HCT116 (cell line): Measurements from ENCODE around the gene CPA5. TPM values are rescaled to one million over a fixed set of nuclear protein-coding genes. Genes with fewer than 3 reads are reported as not detected.

Experiments used
- ATAC-seq: fragments of 200-7000 bp; cut with Tn5 transposase; 2 replicates; pipeline ENCODE4 v1.9.1; 2020; ENCODE audit warnings: mild to moderate bottlenecking, moderate library complexity
- BruUV-seq: library from RNA; stranded (reverse); fragments of 400-500 nt; replicated peaks from 2 replicates; lab custom pipeline; 2021; lab: Mats Ljungman, UMichigan
- CTCF ChIA-PET: fragments of 300-600 bp; sonication (Branson Sonifier 250); formaldehyde crosslinking; loops from one replicate; lab custom pipeline; 2021; ENCODE audit warnings: antibody characterized with exemption; lab: Charles Lee
- POLR2A ChIA-PET: fragments of 300-600, 350-600 bp; sonication (Branson Sonifier 250); formaldehyde crosslinking; loops from one replicate; lab custom pipeline; 2021; ENCODE audit warnings: antibody characterized with exemption; lab: Charles Lee
- RAD21 ChIA-PET, 2 experiments: fragments of 300-600 bp; sonication (Branson Sonifier 250); formaldehyde crosslinking; loops; one replicate each; lab custom pipeline; 2023; ENCODE audit warnings: low total read pairs in 2 of 2; ENCODE audit not compliant: uncharacterized antibody in 2 of 2, unreplicated experiment in 2 of 2, low non-redundant PET in 1 of 2; lab: Charles Lee
- DNase-seq: peaks from one replicate; pipeline ENCODE4 v3.0.0-alpha.2; 2010; ENCODE audit warnings: low read depth, low spot score
- H2AFZ ChIP-seq: fragments of 200-600 bp; shearing (Covaris generic), sonication (generic); 2 replicates; pipeline ENCODE4 v1.6.1; 2017; ENCODE audit warnings: low read depth, mixed run types, mixed read lengths, antibody characterized with exemption, low read length; ENCODE audit not compliant: poor library complexity, severe bottlenecking
- H3K27ac ChIP-seq: 2 replicates; pipeline ENCODE4 v1.5.1; 2012; ENCODE audit warnings: low read depth, low read length
- H3K27me3 ChIP-seq: fragments of 200-600 bp; sonication (generic); 2 replicates; pipeline ENCODE4 v1.6.1; 2016; ENCODE audit warnings: mixed run types, low read length, mixed read lengths; ENCODE audit not compliant: insufficient read depth
- H3K36me3 ChIP-seq, 2 experiments: fragments of 200-500 bp in 1 of 2; fragments of 200-600 bp in 1 of 2; sonication (Bioruptor generic) in 1 of 2; sonication (generic) in 1 of 2; 2 replicates each; pipeline versions ENCODE4 v1.5.1 to v1.6.1; 2014 to 2016; ENCODE audit warnings: low read length in 2 of 2, inconsistent platforms in 1 of 2, mixed read lengths in 1 of 2, mixed run types in 1 of 2; ENCODE audit not compliant: insufficient read depth in 2 of 2, control insufficient read depth in 1 of 2
- H3K4me1 ChIP-seq, 2 experiments: fragments of 200-600 bp in 1 of 2; sonication (generic) in 1 of 2; 2 replicates each; pipeline versions ENCODE4 v1.5.1 to v1.6.1; 2012 to 2017; ENCODE audit warnings: low read length in 2 of 2, inconsistent platforms in 1 of 2, mild to moderate bottlenecking in 1 of 2, mixed read lengths in 1 of 2, mixed run types in 1 of 2, moderate library complexity in 1 of 2; ENCODE audit not compliant: insufficient read depth in 2 of 2, control insufficient read depth in 1 of 2
- H3K4me2 ChIP-seq: fragments of 200-600 bp; sonication (generic); 2 replicates; pipeline ENCODE4 v1.6.1; 2017; ENCODE audit warnings: mixed run types, low read length, mixed read lengths
- H3K4me3 ChIP-seq, 2 experiments: fragments of 200-600 bp in 1 of 2; sonication (generic) in 1 of 2; replicated peaks in 1 of 2; 2 replicates each; pipeline ENCODE4 v1.5.1; 2011 to 2016; ENCODE audit warnings: low read length in 2 of 2, control low read depth in 1 of 2, low read depth in 1 of 2, mild to moderate bottlenecking in 1 of 2, mixed read lengths in 1 of 2, mixed run types in 1 of 2
- H3K79me2 ChIP-seq: fragments of 200-600 bp; sonication (generic); 2 replicates; pipeline ENCODE4 v1.6.1; 2017; ENCODE audit warnings: mild to moderate bottlenecking, mixed run types, low read length, moderate library complexity, mixed read lengths; ENCODE audit not compliant: insufficient read depth
- H3K9ac ChIP-seq: fragments of 200-600 bp; sonication (generic); 2 replicates; pipeline ENCODE4 v1.6.1; 2016; ENCODE audit warnings: low read length, mixed read lengths
- H3K9me2 ChIP-seq: fragments of 200-600 bp; sonication (generic), shearing (Covaris generic); 2 replicates; pipeline ENCODE4 v1.6.1; 2017; ENCODE audit warnings: mixed run types, mild to moderate bottlenecking, moderate library complexity; ENCODE audit not compliant: insufficient read depth
- H3K9me3 ChIP-seq, 2 experiments: fragments of 200-500 bp in 1 of 2; fragments of 200-600 bp in 1 of 2; sonication (Bioruptor generic) in 1 of 2; sonication (generic) in 1 of 2; 2 replicates each; pipeline ENCODE4 v1.6.1; 2014 to 2017; ENCODE audit warnings: low read length in 2 of 2, mixed read lengths in 2 of 2, inconsistent platforms in 1 of 2, low read depth in 1 of 2, mild to moderate bottlenecking in 1 of 2, mixed run types in 1 of 2, moderate library complexity in 1 of 2; ENCODE audit not compliant: control insufficient read depth in 1 of 2, insufficient read depth in 1 of 2
- H4K20me1 ChIP-seq: fragments of 200-600 bp; sonication (generic), shearing (Covaris generic); 2 replicates; pipeline ENCODE4 v1.6.1; 2017; ENCODE audit warnings: mixed run types, mild to moderate bottlenecking, moderate library complexity; ENCODE audit not compliant: insufficient read depth
- EGR1 ChIP-seq: IDR thresholded peaks from 2 replicates; pipeline ENCODE4 v1.6.1; 2012; ENCODE audit warnings: low read depth
- ELF1 ChIP-seq: IDR thresholded peaks from 2 replicates; pipeline ENCODE4 v1.6.1; 2012; ENCODE audit warnings: low read depth, borderline replicate concordance
- EZH2 ChIP-seq: fragments of 200-600 bp; sonication (generic); IDR thresholded peaks from 2 replicates; pipeline ENCODE4 v1.6.1; 2017; ENCODE audit warnings: antibody characterized with exemption, mixed run types
- JUND ChIP-seq: IDR thresholded peaks from 2 replicates; pipeline ENCODE4 v1.6.1; 2012
- POLR2A ChIP-seq: IDR thresholded peaks from 2 replicates; pipeline ENCODE4 v1.7.0; 2011; ENCODE audit warnings: borderline replicate concordance; ENCODE audit not compliant: insufficient read depth, insufficient read length; ENCODE audit errors: extremely low read depth
- POLR2AphosphoS5 ChIP-seq: IDR thresholded peaks from 2 replicates; pipeline ENCODE4 v1.6.1; 2011; ENCODE audit warnings: mild to moderate bottlenecking, low read depth, low read length, moderate library complexity
- SIN3A ChIP-seq: IDR thresholded peaks from 2 replicates; pipeline ENCODE4 v1.6.1; 2012; ENCODE audit warnings: low read depth
- SP1 ChIP-seq: IDR thresholded peaks from 2 replicates; pipeline ENCODE4 v1.6.1; 2012; ENCODE audit warnings: low read depth
- YY1 ChIP-seq: IDR thresholded peaks from 2 replicates; pipeline ENCODE4 v1.6.1; 2011; ENCODE audit warnings: low read length, low read depth, moderate library complexity, mild to moderate bottlenecking; ENCODE audit not compliant: insufficient replicate concordance; ENCODE audit errors: extremely low read depth
- ZFX ChIP-seq: fragments of 450-650 bp; IDR thresholded peaks from 2 replicates; pipeline ENCODE4 v1.6.1; 2017
- ZNF274 ChIP-seq: fragments of 200-500 bp; sonication (Bioruptor generic); IDR thresholded peaks from 2 replicates; pipeline ENCODE4 v1.6.1; 2014; ENCODE audit warnings: mild to moderate bottlenecking, low read depth, low read length, inconsistent platforms
- intact Hi-C: fragments of 100-400 bp; cut with micrococcal nuclease; formaldehyde crosslinking; loops from 2 replicates; pipeline ENCODE4 v1.10.0; 2022
- total RNA-seq: library from RNA; stranded (reverse); gene quantifications from one replicate; pipeline ENCODE4 v1.2.1, GENCODE V29; 2021; ENCODE audit not compliant: unreplicated experiment
- TF ChIP-seq, protein P1 (sequence below), 3 experiments: fragments of 200-600 bp in 1 of 3; sonication (generic) in 1 of 3; IDR thresholded peaks in 2 of 3; conservative IDR thresholded peaks in 1 of 3; 2 replicates each; pipeline ENCODE4 v1.5.1; 2012 to 2017; ENCODE audit warnings: low read depth in 2 of 3, low read length in 2 of 3, antibody characterized with exemption in 1 of 3, borderline replicate concordance in 1 of 3, control low read depth in 1 of 3, mild to moderate bottlenecking in 1 of 3, mixed read lengths in 1 of 3, mixed run types in 1 of 3, moderate library complexity in 1 of 3; ENCODE audit not compliant: insufficient read depth in 1 of 3
- TF ChIP-seq, protein P2 (sequence below): IDR thresholded peaks from 2 replicates; pipeline ENCODE4 v1.6.1; 2012
- TF ChIP-seq, protein P3 (sequence below): IDR thresholded peaks from 2 replicates; pipeline ENCODE4 v1.6.1; 2012
- TF ChIP-seq, protein P4 (sequence below): IDR thresholded peaks from 2 replicates; pipeline ENCODE4 v1.6.1; 2011; ENCODE audit warnings: mild to moderate bottlenecking, low read length, moderate library complexity; ENCODE audit not compliant: insufficient replicate concordance; ENCODE audit errors: extremely low read depth
- TF ChIP-seq, protein P5 (sequence below): IDR thresholded peaks from 2 replicates; pipeline ENCODE4 v1.6.1; 2012; ENCODE audit warnings: low read depth

CPA5 gene
- total RNA-seq, 1 experiment from 2014 or later = not detected

DNA sequence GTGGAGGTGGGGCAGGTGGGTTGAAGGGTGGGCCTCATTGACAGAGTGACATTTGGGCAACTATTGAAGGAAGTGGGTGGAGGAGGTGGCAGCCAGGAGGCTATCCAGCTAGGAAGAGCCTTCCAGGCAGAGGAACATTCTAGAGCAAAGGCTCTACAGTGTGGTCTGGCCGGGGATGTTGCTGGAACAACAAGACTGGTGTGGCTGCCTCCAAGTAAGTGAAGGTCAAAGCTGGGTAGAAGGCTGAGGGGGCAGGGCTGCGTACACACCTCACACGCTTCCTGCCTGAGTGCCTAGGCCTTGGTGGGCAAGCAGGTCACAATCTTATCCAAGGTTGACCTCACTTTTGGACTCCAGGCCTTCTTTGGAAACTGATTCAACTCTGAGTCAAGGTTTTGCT is 42.3 kb downstream of the CPA5 start:
- TF ChIP-seq ELF1 (no peak), ZFX (no peak), JUND (no peak), EZH2 (no peak), POLR2A (no peak), YY1 (no peak), EGR1 (no peak), ZNF274 (no peak), POLR2AphosphoS5 (no peak), SIN3A (no peak), SP1 (no peak)
- TF ChIP-seq, protein P1, sequence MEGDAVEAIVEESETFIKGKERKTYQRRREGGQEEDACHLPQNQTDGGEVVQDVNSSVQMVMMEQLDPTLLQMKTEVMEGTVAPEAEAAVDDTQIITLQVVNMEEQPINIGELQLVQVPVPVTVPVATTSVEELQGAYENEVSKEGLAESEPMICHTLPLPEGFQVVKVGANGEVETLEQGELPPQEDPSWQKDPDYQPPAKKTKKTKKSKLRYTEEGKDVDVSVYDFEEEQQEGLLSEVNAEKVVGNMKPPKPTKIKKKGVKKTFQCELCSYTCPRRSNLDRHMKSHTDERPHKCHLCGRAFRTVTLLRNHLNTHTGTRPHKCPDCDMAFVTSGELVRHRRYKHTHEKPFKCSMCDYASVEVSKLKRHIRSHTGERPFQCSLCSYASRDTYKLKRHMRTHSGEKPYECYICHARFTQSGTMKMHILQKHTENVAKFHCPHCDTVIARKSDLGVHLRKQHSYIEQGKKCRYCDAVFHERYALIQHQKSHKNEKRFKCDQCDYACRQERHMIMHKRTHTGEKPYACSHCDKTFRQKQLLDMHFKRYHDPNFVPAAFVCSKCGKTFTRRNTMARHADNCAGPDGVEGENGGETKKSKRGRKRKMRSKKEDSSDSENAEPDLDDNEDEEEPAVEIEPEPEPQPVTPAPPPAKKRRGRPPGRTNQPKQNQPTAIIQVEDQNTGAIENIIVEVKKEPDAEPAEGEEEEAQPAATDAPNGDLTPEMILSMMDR (IDR thresholded peaks at IDR 0.05 in 2 of 3, conservative IDR thresholded peaks at IDR 0.05 in 1 of 3; ENCODE audit: borderline replicate concordance in 1 of 3, insufficient read depth in 1 of 3, low read depth in 2 of 3, low read length in 2 of 3) = no peak
- TF ChIP-seq, protein P2, sequence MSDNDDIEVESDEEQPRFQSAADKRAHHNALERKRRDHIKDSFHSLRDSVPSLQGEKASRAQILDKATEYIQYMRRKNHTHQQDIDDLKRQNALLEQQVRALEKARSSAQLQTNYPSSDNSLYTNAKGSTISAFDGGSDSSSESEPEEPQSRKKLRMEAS = no peak
- TF ChIP-seq, protein P3, sequence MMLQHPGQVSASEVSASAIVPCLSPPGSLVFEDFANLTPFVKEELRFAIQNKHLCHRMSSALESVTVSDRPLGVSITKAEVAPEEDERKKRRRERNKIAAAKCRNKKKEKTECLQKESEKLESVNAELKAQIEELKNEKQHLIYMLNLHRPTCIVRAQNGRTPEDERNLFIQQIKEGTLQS = no peak
- TF ChIP-seq, protein P4, sequence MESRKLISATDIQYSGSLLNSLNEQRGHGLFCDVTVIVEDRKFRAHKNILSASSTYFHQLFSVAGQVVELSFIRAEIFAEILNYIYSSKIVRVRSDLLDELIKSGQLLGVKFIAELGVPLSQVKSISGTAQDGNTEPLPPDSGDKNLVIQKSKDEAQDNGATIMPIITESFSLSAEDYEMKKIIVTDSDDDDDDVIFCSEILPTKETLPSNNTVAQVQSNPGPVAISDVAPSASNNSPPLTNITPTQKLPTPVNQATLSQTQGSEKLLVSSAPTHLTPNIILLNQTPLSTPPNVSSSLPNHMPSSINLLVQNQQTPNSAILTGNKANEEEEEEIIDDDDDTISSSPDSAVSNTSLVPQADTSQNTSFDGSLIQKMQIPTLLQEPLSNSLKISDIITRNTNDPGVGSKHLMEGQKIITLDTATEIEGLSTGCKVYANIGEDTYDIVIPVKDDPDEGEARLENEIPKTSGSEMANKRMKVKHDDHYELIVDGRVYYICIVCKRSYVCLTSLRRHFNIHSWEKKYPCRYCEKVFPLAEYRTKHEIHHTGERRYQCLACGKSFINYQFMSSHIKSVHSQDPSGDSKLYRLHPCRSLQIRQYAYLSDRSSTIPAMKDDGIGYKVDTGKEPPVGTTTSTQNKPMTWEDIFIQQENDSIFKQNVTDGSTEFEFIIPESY = no peak
- TF ChIP-seq, protein P5, sequence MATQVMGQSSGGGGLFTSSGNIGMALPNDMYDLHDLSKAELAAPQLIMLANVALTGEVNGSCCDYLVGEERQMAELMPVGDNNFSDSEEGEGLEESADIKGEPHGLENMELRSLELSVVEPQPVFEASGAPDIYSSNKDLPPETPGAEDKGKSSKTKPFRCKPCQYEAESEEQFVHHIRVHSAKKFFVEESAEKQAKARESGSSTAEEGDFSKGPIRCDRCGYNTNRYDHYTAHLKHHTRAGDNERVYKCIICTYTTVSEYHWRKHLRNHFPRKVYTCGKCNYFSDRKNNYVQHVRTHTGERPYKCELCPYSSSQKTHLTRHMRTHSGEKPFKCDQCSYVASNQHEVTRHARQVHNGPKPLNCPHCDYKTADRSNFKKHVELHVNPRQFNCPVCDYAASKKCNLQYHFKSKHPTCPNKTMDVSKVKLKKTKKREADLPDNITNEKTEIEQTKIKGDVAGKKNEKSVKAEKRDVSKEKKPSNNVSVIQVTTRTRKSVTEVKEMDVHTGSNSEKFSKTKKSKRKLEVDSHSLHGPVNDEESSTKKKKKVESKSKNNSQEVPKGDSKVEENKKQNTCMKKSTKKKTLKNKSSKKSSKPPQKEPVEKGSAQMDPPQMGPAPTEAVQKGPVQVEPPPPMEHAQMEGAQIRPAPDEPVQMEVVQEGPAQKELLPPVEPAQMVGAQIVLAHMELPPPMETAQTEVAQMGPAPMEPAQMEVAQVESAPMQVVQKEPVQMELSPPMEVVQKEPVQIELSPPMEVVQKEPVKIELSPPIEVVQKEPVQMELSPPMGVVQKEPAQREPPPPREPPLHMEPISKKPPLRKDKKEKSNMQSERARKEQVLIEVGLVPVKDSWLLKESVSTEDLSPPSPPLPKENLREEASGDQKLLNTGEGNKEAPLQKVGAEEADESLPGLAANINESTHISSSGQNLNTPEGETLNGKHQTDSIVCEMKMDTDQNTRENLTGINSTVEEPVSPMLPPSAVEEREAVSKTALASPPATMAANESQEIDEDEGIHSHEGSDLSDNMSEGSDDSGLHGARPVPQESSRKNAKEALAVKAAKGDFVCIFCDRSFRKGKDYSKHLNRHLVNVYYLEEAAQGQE = no peak
- no TSS peak for BruUV-seq
- Histone ChIP-seq H3K4me1 (no peaks in the 10 kb centered on the region), H3K9me3 (no peaks in the 10 kb centered on the region), H3K27ac (no peak overlapping the region), H2AFZ (no peak overlapping the region), H3K36me3 (no peaks in the 10 kb centered on the region), H3K27me3 (no peaks in the 10 kb centered on the region), H4K20me1 (no peaks in the 10 kb centered on the region), H3K4me3 (no peak overlapping the region), H3K9ac (no peak overlapping the region), H3K9me2 (no peaks in the 10 kb centered on the region), H3K79me2 (no peaks in the 10 kb centered on the region), H3K4me2 (no peak overlapping the region)
- intact Hi-C loops = no loop called here
- POLR2A ChIA-PET = no interaction called here
- DNase-seq = no peak
- RAD21 ChIA-PET = no interaction called here
- no peak for ATAC-seq
- CTCF ChIA-PET = no interaction called here
